H9 (cell line): ENCODE results near the gene ZIC5. TPM values are rescaled to one million over a fixed set of nuclear protein-coding genes. Genes with fewer than 3 reads are reported as not detected.

ENCODE experiments used
- DNase-seq: peaks from one replicate; pipeline ENCODE4 v3.0.0-alpha.2; 2017
- H2AFZ ChIP-seq: one replicate; pipeline ENCODE4 v1.6.1; 2013; ENCODE audit warnings: mild to moderate bottlenecking, low read length, control low read depth, moderate library complexity
- H2AK5ac ChIP-seq: 2 replicates; pipeline ENCODE4 v1.6.1; 2013; ENCODE audit warnings: low read length, control low read depth, mixed read lengths; ENCODE audit not compliant: insufficient read length
- H2BK120ac ChIP-seq: one replicate; pipeline ENCODE4 v1.6.1; 2013; ENCODE audit warnings: low read depth, mild to moderate bottlenecking, low read length, control low read depth, inconsistent platforms; ENCODE audit not compliant: poor library complexity, severe bottlenecking
- H2BK12ac ChIP-seq: 2 replicates; pipeline ENCODE4 v1.6.1; 2013; ENCODE audit warnings: low read length, control low read depth, mixed read lengths, low read depth; ENCODE audit not compliant: insufficient read length
- H2BK15ac ChIP-seq: 2 replicates; pipeline ENCODE4 v1.6.1; 2013; ENCODE audit warnings: low read depth, low read length, control low read depth
- H2BK20ac ChIP-seq: one replicate; pipeline ENCODE4 v1.6.1; 2013; ENCODE audit warnings: low read depth, mild to moderate bottlenecking, low read length, control low read depth, inconsistent platforms; ENCODE audit not compliant: poor library complexity, severe bottlenecking
- H2BK5ac ChIP-seq: 2 replicates; pipeline ENCODE4 v1.6.1; 2013; ENCODE audit warnings: low read length, control low read depth, mixed read lengths; ENCODE audit not compliant: insufficient read length
- H3K14ac ChIP-seq: 2 replicates; pipeline ENCODE4 v1.6.1; 2013; ENCODE audit warnings: low read length, control low read depth; ENCODE audit not compliant: insufficient read depth
- H3K18ac ChIP-seq: 2 replicates; pipeline ENCODE4 v1.6.1; 2013; ENCODE audit warnings: low read depth, mild to moderate bottlenecking, mixed read lengths, low read length, control low read depth; ENCODE audit not compliant: insufficient read length
- H3K23ac ChIP-seq: 2 replicates; pipeline ENCODE4 v1.6.1; 2013; ENCODE audit warnings: low read length, control low read depth, mixed read lengths, low read depth; ENCODE audit not compliant: insufficient read length
- H3K23me2 ChIP-seq: 2 replicates; pipeline ENCODE4 v1.6.1; 2013; ENCODE audit warnings: low read depth, mild to moderate bottlenecking, mixed read lengths, low read length, control low read depth; ENCODE audit not compliant: insufficient read length, poor library complexity, severe bottlenecking
- H3K27ac ChIP-seq: 2 replicates; pipeline ENCODE4 v1.5.1; 2013; ENCODE audit warnings: low read length, control low read depth, mixed read lengths, low read depth; ENCODE audit not compliant: insufficient read length
- H3K27me3 ChIP-seq: 2 replicates; pipeline ENCODE4 v1.6.1; 2013; ENCODE audit warnings: low read length, control low read depth, inconsistent platforms; ENCODE audit not compliant: insufficient read depth
- H3K4ac ChIP-seq: 2 replicates; pipeline ENCODE4 v1.6.1; 2013; ENCODE audit warnings: low read depth, mild to moderate bottlenecking, control low read depth, inconsistent platforms, low read length, moderate library complexity
- H3K4me1 ChIP-seq: 2 replicates; pipeline ENCODE4 v1.6.1; 2013; ENCODE audit warnings: low read length, control low read depth, inconsistent platforms; ENCODE audit not compliant: insufficient read depth
- H3K4me2 ChIP-seq: 2 replicates; pipeline ENCODE4 v1.6.1; 2013; ENCODE audit warnings: low read length, control low read depth, mixed read lengths; ENCODE audit not compliant: insufficient read length, insufficient read depth
- H3K56ac ChIP-seq: 2 replicates; pipeline ENCODE4 v1.6.1; 2013; ENCODE audit warnings: low read depth, mild to moderate bottlenecking, mixed read lengths, low read length, control low read depth; ENCODE audit not compliant: insufficient read length
- H3K79me1 ChIP-seq: 2 replicates; pipeline ENCODE4 v1.6.1; 2013; ENCODE audit warnings: low read depth, mild to moderate bottlenecking, moderate library complexity, low read length, control low read depth, inconsistent platforms; ENCODE audit not compliant: insufficient read depth, poor library complexity, severe bottlenecking
- H3K79me2 ChIP-seq: 2 replicates; pipeline ENCODE4 v1.6.1; 2013; ENCODE audit warnings: low read length, control low read depth, inconsistent platforms; ENCODE audit not compliant: insufficient read depth
- H3K9ac ChIP-seq: 2 replicates; pipeline ENCODE4 v1.6.1; 2013; ENCODE audit warnings: low read length, control low read depth, mixed read lengths; ENCODE audit not compliant: insufficient read length; ENCODE audit errors: extremely low read depth
- H3K9me3 ChIP-seq: one replicate; pipeline ENCODE4 v1.6.1; 2013; ENCODE audit warnings: low read depth, low read length, inconsistent platforms; ENCODE audit not compliant: control insufficient read depth
- H3T11ph ChIP-seq: one replicate; pipeline ENCODE4 v1.6.1; 2013; ENCODE audit warnings: mild to moderate bottlenecking, low read length, control low read depth, inconsistent platforms
- H4K20me1 ChIP-seq: one replicate; pipeline ENCODE4 v1.6.1; 2013; ENCODE audit not compliant: control insufficient read depth, insufficient read length, insufficient read depth
- H4K5ac ChIP-seq: 2 replicates; pipeline ENCODE4 v1.6.1; 2013; ENCODE audit warnings: low read depth, mild to moderate bottlenecking, mixed read lengths, low read length, control low read depth; ENCODE audit not compliant: insufficient read length
- H4K8ac ChIP-seq: replicated peaks from 2 replicates; pipeline ENCODE4 v1.6.1; 2013; ENCODE audit warnings: low read length, control low read depth, mixed read lengths, low read depth; ENCODE audit not compliant: insufficient read length
- H4K91ac ChIP-seq: 2 replicates; pipeline ENCODE4 v1.6.1; 2013; ENCODE audit warnings: low read depth, mild to moderate bottlenecking, moderate library complexity, mixed read lengths, low read length, control low read depth; ENCODE audit not compliant: insufficient read length
- H3K27ac Mint-ChIP-seq, 3 experiments: 2 replicates in 2 of 3; 3 replicates in 1 of 3; pipeline ENCODE4 v1.8.0; 2020 to 2021; ENCODE audit warnings: mixed read lengths in 3 of 3, mild to moderate bottlenecking in 1 of 3, moderate library complexity in 1 of 3
- H3K27me3 Mint-ChIP-seq: 2 replicates; pipeline ENCODE4 v1.8.0; 2021; ENCODE audit warnings: low read depth, mild to moderate bottlenecking, moderate library complexity, mixed read lengths
- H3K36me3 Mint-ChIP-seq, 3 experiments: 2 replicates in 2 of 3; 3 replicates in 1 of 3; pipeline ENCODE4 v1.8.0; 2020 to 2021; ENCODE audit warnings: low read depth in 3 of 3, mixed read lengths in 3 of 3; ENCODE audit not compliant: insufficient read depth in 1 of 3
- H3K4me1 Mint-ChIP-seq, 2 experiments: 2 replicates each; pipeline ENCODE4 v1.8.0; 2020; ENCODE audit warnings: mixed read lengths in 2 of 2
- H3K4me3 Mint-ChIP-seq, 2 experiments: 2 replicates in 1 of 2; 3 replicates in 1 of 2; pipeline ENCODE4 v1.8.0; 2020 to 2021; ENCODE audit warnings: mild to moderate bottlenecking in 2 of 2, mixed read lengths in 2 of 2, moderate library complexity in 1 of 2
- H3K9me3 Mint-ChIP-seq, 2 experiments: 2 replicates in 1 of 2; 3 replicates in 1 of 2; pipeline ENCODE4 v1.8.0; 2020; ENCODE audit warnings: mild to moderate bottlenecking in 2 of 2, mixed read lengths in 2 of 2, moderate library complexity in 1 of 2
- CTCF ChIP-seq: fragments of 200-600 bp; sonication (generic); conservative IDR thresholded peaks from 3 replicates; pipeline ENCODE4 v1.8.0; 2021; ENCODE audit warnings: antibody characterized with exemption, mild to moderate bottlenecking
- WGBS: extraction: QIAGEN DNeasy Blood & Tissue Kit; methylation state at CpG from one replicate; pipeline ENCODE4 v1.1.7; 2013; ENCODE audit warnings: missing lambda C conversion rate, low lambda C conversion rate, mixed read lengths; ENCODE audit not compliant: insufficient read length; ENCODE audit errors: extremely low coverage; 5-methylcytosine and 5-hydroxymethylcytosine counted together
- total RNA-seq: library from RNA; stranded (reverse); gene quantifications from 2 replicates; pipeline ENCODE4 v1.2.1, GENCODE V29; 2021

ZIC5 gene
- total RNA-seq, 1 experiment from 2014 or later: 51.9 TPM

- H2BK20ac ChIP-seq: no peak overlapping the region
- H3K23me2 ChIP-seq: peaks cover 39% of the 10 kb centered on the region
- H2BK5ac ChIP-seq: no peak overlapping the region
- H2AFZ ChIP-seq: no peak overlapping the region
- no peak overlapping the region for H4K8ac ChIP-seq
- H3K36me3 Mint-ChIP-seq: no peaks in the 10 kb centered on the region; a peak in 1 of 7 replicates
- peaks cover 56 to 64% of the 10 kb centered on the region in 2 experiments for H3K4me1 Mint-ChIP-seq
- no peak overlapping the region for H3K18ac ChIP-seq
- peaks cover 5% of the 10 kb centered on the region; the same call in 1 of the 2 replicates for H3K4me1 ChIP-seq
- no peaks in the 10 kb centered on the region for H4K20me1 ChIP-seq
- H3K56ac ChIP-seq: no peak overlapping the region
- no peak overlapping the region for H4K91ac ChIP-seq
- H3K79me1 ChIP-seq: no peaks in the 10 kb centered on the region
- H3K4ac ChIP-seq: no peak overlapping the region
- no peak for DNase-seq
- no peak overlapping the region for H3T11ph ChIP-seq
- H3K4me2 ChIP-seq: peak overlapping the region; percentile 99
- no peak overlapping the region for H2BK120ac ChIP-seq
- TF ChIP-seq CTCF: no peak
- no peak overlapping the region for H2BK12ac ChIP-seq
- no peak overlapping the region for H3K23ac ChIP-seq
- H3K9ac ChIP-seq: peak overlapping the region; percentile 12
- H2BK15ac ChIP-seq: no peak overlapping the region
- H3K27ac ChIP-seq: no peak overlapping the region
- WGBS: no CpG with 5 or more reads among the region's 3 CpGs
- no peak overlapping the region for H2AK5ac ChIP-seq
- peaks cover 35% of the 10 kb centered on the region; the same call in 1 of the 2 replicates for H3K27me3 ChIP-seq
- H3K27me3 Mint-ChIP-seq: peaks cover 73% of the 10 kb centered on the region
- H3K9me3 ChIP-seq: no peaks in the 10 kb centered on the region
- no peaks in the 10 kb centered on the region for H3K79me2 ChIP-seq
- peaks cover 0 to 9% of the 10 kb centered on the region in 2 experiments; a peak in 2 of 5 replicates for H3K9me3 Mint-ChIP-seq
- H3K27ac Mint-ChIP-seq: no peak overlapping the region
- no peak overlapping the region for H4K5ac ChIP-seq
- H3K14ac ChIP-seq: no peak overlapping the region
- H3K4me3 Mint-ChIP-seq: peak overlapping the region; percentile 58 to 77; a peak in 4 of 5 replicates
Observed at GRCh38 chr13:99995104-99995588, 23.6 kb upstream of the ZIC5 start.
